Kidney (tissue), 14 donors: Measurements from ENCODE around the gene NOLC1. TPM values are rescaled to one million over a fixed set of nuclear protein-coding genes. Genes with fewer than 3 reads are reported as not detected.

Experiments
- DNase-seq, 5 donors: peaks; one replicate each; pipeline ENCODE4 v3.0.0-alpha.2; 2013 to 2020
- FAIRE-seq: peaks from 2 replicates; lab custom pipeline; 2012; peaks lifted over from hg19 to GRCh38; lab: Jason Lieb, UNC
- H3K27ac ChIP-seq, 2 donors: one replicate each; pipeline ENCODE4 v1.7.0; 2013; ENCODE audit warnings: low read depth in 2 of 2, low read length in 2 of 2, inconsistent platforms in 1 of 2
- H3K27me3 ChIP-seq: one replicate; pipeline ENCODE4 v1.7.1; 2013; ENCODE audit warnings: low read length, inconsistent platforms; ENCODE audit not compliant: control insufficient read depth, insufficient read depth
- H3K36me3 ChIP-seq, 3 donors: one replicate each; pipeline versions ENCODE4 v1.7.0 to v1.7.1; 2013; ENCODE audit warnings: low read length in 3 of 3, control low read depth in 1 of 3, inconsistent platforms in 1 of 3; ENCODE audit not compliant: insufficient read depth in 3 of 3, control insufficient read depth in 2 of 3
- H3K4me1 ChIP-seq, 3 donors: one replicate each; pipeline versions ENCODE4 v1.7.0 to v1.7.1; 2013; ENCODE audit warnings: low read length in 3 of 3, inconsistent platforms in 1 of 3, low read depth in 1 of 3; ENCODE audit not compliant: control insufficient read depth in 2 of 3, insufficient read depth in 2 of 3
- H3K4me3 ChIP-seq, 3 donors: one replicate each; pipeline versions ENCODE4 v1.7.0 to v1.8.1; 2013; ENCODE audit warnings: low read length in 3 of 3, control low read depth in 1 of 3, inconsistent platforms in 1 of 3
- H3K9ac ChIP-seq, 3 donors: one replicate each; pipeline versions ENCODE4 v1.7.0 to v1.7.1; 2013; ENCODE audit warnings: low read length in 3 of 3, control low read depth in 1 of 3, inconsistent platforms in 1 of 3
- H3K9me3 ChIP-seq, 3 donors: one replicate each; pipeline versions ENCODE4 v1.7.0 to v1.7.1; 2013; ENCODE audit warnings: low read length in 3 of 3, control low read depth in 1 of 3, inconsistent platforms in 1 of 3; ENCODE audit not compliant: control insufficient read depth in 2 of 3, insufficient read depth in 1 of 3
- intact Hi-C: fragments of 100-400 bp; cut with DNase I; formaldehyde crosslinking; loops from one replicate; pipeline ENCODE4 v1.11.1; 2022
- polyA plus RNA-seq: library from polyadenylated mRNA; stranded (reverse); fragments of 350-450 nt; fragmentation: Illumina TruSeq; extraction: RNeasy Lipid Tissue Mini Kit (QIAGEN cat#74804); gene quantifications from one replicate; pipeline ENCODE4 v1.2.3, GENCODE V29; 2014; ENCODE audit warnings: low read depth, low replicate concordance; ENCODE audit not compliant: insufficient read depth
- total RNA-seq: library from RNA; stranded (reverse); fragmentation: NEBNext Ultra II Directional; extraction: Animal tissue kit (Norgen Biotek cat#: 25700); gene quantifications from one replicate; pipeline ENCODE4 v1.2.1, GENCODE V29; 2021
- TF ChIP-seq, protein P1 (sequence below): IDR thresholded peaks from 3 replicates; pipeline ENCODE4 v1.5.1; 2012; ENCODE audit warnings: mild to moderate bottlenecking, moderate library complexity, borderline replicate concordance; ENCODE audit not compliant: insufficient read depth; ENCODE audit errors: extremely low read depth
- donor health status: control.
- donor health status: control.
- donor health status: control.
- donor health status: control.
- donor health status: control.
- donor health status: DM: yes; HTN: yes; CAD: no.
- donor health status: Normal renal cell carcinoma (clear cell type).

Gene NOLC1
- total and polyA plus RNA-seq, 2 donors from 2014 or later = 20.1 to 50.4 TPM

DNA sequence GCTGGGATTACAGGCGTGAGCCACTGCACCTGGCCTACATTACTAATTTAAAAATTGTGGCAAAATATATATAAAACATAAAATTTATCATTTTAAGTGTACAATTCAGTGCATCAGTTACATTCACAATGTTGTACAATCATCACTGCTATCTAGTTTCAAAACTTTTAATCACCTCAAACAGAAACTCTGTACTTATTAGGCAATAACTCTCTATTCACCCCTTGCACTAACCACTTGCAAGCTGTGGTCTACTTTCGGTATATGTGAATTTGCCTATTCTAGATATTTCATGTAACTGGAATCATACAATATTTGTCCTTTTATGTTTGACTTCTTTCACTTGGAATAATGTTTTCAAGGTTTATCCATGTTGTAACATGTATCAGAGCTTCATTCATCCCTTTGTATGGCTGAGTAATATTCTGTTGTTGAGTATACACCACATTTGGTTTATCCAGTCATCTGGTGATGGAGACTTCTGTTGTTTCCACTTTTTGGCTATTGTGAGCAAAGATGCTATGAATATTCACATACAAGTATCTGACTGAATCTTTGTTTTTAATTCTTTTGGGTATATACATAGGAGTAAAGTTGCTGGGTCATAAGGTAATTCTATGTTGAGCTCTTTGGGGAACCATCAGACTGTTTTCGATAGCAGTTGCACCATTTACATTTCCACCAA, 59.6 kb downstream of the NOLC1 start:
- Histone ChIP-seq H3K36me3 (no peaks in the 10 kb centered on the region), H3K4me1 (peaks cover 0 to 3% (median 0%) of the 10 kb centered on the region in 3 donors), H3K27me3 (no peaks in the 10 kb centered on the region), H3K27ac (no peak overlapping the region), H3K4me3 (no peak overlapping the region), H3K9ac (no peak overlapping the region), H3K9me3 (no peaks in the 10 kb centered on the region)
- intact Hi-C loops = no loop called here
- TF ChIP-seq, protein P1, sequence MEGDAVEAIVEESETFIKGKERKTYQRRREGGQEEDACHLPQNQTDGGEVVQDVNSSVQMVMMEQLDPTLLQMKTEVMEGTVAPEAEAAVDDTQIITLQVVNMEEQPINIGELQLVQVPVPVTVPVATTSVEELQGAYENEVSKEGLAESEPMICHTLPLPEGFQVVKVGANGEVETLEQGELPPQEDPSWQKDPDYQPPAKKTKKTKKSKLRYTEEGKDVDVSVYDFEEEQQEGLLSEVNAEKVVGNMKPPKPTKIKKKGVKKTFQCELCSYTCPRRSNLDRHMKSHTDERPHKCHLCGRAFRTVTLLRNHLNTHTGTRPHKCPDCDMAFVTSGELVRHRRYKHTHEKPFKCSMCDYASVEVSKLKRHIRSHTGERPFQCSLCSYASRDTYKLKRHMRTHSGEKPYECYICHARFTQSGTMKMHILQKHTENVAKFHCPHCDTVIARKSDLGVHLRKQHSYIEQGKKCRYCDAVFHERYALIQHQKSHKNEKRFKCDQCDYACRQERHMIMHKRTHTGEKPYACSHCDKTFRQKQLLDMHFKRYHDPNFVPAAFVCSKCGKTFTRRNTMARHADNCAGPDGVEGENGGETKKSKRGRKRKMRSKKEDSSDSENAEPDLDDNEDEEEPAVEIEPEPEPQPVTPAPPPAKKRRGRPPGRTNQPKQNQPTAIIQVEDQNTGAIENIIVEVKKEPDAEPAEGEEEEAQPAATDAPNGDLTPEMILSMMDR = no peak
- DNase-seq (no peak), FAIRE-seq (no peak)

Other genes starting within 250 kb of the NOLC1 start
- 26.1 TPM for gene ARMH3, start 96.2 kb upstream of the NOLC1 start, total RNA-seq
- gene ARMH3, start 96.2 kb upstream of the NOLC1 start, polyA plus RNA-seq = 14.0 TPM
- 20.0 TPM for gene HPS6, start 87.0 kb upstream of the NOLC1 start, total RNA-seq
- 11.9 TPM for gene HPS6, start 87.0 kb upstream of the NOLC1 start, polyA plus RNA-seq
- gene LDB1, start 32.0 kb upstream of the NOLC1 start, total RNA-seq = 56.1 TPM
- 27.9 TPM for gene LDB1, start 32.0 kb upstream of the NOLC1 start, polyA plus RNA-seq
- 32.1 TPM for gene PPRC1, start 19.3 kb upstream of the NOLC1 start, total RNA-seq
- gene PPRC1, start 19.3 kb upstream of the NOLC1 start, polyA plus RNA-seq = 8.7 TPM
- gene ELOVL3, start 73.9 kb downstream of the NOLC1 start, total RNA-seq = 0.35 TPM
- gene ELOVL3, start 73.9 kb downstream of the NOLC1 start, polyA plus RNA-seq = not detected
- not detected for gene PITX3, start 89.1 kb downstream of the NOLC1 start, total RNA-seq
- 0.39 TPM for gene PITX3, start 89.1 kb downstream of the NOLC1 start, polyA plus RNA-seq
- 53.3 TPM for gene GBF1, start 93.1 kb downstream of the NOLC1 start, total RNA-seq
- gene GBF1, start 93.1 kb downstream of the NOLC1 start, polyA plus RNA-seq = 14.4 TPM
- gene NFKB2, start 243.3 kb downstream of the NOLC1 start, total RNA-seq = 62.7 TPM
- gene NFKB2, start 243.3 kb downstream of the NOLC1 start, polyA plus RNA-seq = 14.0 TPM